PC-9 (cell line): ENCODE data around the gene ANKRD13A.

Experiments used
- EZH2 ChIP-seq: fragments of 200-600 bp; sonication (generic); IDR thresholded peaks from 2 replicates; pipeline ENCODE4 v1.8.0; 2017; ENCODE audit warnings: antibody characterized with exemption, low read depth
- TF ChIP-seq, protein P1 (sequence below): fragments of 200-600 bp; sonication (generic); conservative IDR thresholded peaks from 2 replicates; pipeline ENCODE4 v1.6.1; 2017; ENCODE audit warnings: mixed run types, antibody characterized with exemption, mild to moderate bottlenecking, moderate library complexity

DNA sequence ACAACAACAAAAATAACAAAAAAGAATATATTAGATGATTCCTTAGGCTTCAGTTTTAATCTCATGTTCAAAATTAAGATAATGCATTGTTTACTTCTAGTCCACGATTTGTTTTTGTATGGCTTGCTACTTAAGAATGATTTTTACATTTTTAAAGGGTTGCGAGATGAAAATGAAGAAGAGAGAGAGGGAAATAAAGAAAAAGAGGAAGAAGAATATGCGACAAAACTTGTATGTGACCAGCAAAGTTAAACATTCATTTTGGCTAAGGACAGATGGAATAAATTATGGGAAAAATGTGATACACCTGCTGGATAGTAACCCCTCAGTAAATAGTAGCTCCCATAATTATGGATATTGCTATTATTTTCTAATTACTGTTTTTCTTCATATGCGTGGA is 1.8 kb upstream of the ANKRD13A start:
- TF ChIP-seq, protein P1, sequence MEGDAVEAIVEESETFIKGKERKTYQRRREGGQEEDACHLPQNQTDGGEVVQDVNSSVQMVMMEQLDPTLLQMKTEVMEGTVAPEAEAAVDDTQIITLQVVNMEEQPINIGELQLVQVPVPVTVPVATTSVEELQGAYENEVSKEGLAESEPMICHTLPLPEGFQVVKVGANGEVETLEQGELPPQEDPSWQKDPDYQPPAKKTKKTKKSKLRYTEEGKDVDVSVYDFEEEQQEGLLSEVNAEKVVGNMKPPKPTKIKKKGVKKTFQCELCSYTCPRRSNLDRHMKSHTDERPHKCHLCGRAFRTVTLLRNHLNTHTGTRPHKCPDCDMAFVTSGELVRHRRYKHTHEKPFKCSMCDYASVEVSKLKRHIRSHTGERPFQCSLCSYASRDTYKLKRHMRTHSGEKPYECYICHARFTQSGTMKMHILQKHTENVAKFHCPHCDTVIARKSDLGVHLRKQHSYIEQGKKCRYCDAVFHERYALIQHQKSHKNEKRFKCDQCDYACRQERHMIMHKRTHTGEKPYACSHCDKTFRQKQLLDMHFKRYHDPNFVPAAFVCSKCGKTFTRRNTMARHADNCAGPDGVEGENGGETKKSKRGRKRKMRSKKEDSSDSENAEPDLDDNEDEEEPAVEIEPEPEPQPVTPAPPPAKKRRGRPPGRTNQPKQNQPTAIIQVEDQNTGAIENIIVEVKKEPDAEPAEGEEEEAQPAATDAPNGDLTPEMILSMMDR, result no peak
- TF ChIP-seq EZH2, result no peak
